ENCODE results near the gene SLC25A17.
"Not testable (repeated sequence)": the region's sequence is repeated elsewhere in the genome, so short reads cannot be mapped to it uniquely, and the experiment has no call there.

Gene SLC25A17

DNA sequence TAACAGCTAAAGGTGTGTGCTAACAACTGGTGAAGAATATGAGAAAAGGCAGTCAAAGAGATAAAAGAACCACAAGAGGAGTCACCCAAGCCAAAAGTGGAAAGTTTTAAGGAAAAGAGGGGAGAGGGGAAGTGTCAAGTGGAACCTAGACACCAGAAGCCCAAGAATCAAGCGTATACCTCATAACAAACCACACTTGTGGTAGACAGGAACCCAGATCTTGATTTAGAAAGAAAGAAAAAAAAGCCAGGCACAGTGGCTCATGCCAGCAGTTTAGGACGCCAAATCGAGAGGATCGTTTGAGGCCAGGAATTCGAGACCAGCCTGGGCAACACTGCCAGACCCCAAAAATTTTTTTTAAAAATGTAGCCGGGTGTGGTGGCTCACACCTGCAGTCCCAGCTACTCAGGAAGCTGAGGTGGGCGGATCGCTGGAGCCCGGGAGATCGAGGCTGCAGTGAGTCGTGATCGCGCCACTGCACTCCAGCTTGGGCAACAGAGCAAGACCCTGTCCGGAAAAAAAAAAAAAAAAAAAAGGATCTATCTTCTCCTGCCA, 877 bp downstream of the SLC25A17 start:
- no peak for DNase-seq (ENCODE audit: low spot score)

DNA sequence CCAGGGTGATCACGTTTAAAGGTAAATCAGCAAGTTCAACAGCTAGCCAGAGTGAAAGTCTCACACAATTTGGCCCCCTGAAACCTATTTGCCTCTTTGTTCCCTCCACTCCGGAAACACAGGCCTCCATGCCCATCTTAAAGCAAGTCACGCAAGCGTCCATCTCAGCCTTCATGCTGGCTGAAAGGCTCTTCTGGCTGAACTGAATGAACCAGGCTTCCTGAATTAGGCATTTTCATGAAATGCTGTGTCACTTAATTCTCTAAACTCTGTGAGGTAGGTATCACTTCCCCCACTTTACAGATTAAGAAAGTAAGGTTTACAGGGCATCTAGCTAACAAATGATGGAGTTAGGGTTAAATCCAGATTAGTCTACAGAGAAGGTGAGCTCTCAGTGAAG, 1.4 kb downstream of the SLC25A17 start:
- DNase-seq (ENCODE audit: low spot score), result no peak

DNA sequence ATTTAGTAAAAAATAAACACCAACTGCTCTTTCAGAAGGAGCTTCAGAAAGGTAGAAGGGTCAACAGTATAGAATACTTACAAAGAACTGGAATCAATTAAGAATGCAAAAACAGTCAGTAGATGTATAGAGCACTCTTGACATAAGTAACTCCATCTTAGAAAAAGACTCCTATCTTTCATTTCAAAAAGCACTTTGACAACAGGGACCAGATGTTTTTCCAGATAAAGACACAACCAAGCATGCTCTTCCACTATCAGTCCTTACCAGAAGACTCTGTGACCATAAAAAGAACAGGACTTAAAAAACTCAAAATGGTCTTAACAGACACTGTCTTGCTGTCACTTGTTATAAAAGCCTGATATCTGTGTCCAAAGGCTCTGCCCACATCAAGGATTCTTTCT, 5.2 kb downstream of the SLC25A17 start:
- DNase-seq (ENCODE audit: low spot score), result no peak

DNA sequence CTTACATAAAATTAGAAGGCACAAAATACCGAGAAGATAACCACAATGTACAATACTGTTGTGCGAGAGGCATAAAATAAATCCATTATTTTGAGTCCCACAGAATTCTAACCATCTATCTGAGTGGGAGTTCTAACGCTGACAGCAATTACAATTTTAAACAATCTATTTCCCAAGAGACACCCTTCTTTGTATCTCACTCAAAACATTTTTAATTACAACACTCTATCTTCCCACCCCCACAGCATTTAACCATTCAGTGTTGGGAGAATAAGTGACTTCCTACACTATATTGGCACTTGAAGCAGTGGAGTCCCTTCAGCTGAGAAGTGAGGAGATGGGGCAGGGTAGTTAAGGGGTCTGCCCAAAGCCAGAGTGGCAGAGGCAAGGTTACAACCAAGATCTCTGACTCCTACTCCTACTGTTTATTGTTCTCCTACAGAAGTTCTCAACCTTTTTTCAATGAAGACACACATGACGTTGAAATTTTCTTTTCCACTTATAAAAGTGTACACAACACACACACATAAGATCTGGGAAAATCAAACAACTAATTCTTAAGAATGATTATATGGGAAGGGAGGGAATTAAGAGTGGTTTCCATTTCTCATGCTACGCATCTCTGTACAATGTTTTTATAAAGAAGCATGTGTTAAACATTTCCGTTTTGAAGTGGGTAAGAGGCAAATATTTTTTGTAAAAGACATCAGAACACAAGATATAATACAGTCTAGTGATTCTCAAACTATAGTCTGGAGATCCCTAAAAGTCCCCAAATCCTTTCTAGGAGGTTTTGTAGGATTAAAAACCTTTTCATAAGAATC, 10.9 kb downstream of the SLC25A17 start:
- no peak for DNase-seq (ENCODE audit: low spot score)

DNA sequence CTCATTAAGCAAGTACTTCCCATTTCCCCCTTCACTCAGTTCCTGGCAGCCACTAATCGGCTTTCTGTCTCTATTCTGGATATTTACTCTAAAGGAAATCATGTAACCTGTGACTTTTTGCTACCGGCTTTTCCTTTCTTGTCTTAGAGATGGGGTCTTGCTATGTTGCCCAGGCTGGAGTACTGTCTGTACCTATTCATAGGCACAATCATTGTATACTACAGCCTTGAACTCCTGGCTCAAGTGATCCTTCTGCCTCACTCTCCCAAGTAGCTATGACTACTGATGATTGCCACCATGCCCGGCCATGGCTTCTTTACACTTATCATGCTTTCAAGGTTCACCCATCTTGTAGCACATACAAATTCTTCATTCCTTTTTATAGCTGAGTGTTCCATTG, 12.4 kb downstream of the SLC25A17 start:
- no peak for DNase-seq (ENCODE audit: low spot score)

DNA sequence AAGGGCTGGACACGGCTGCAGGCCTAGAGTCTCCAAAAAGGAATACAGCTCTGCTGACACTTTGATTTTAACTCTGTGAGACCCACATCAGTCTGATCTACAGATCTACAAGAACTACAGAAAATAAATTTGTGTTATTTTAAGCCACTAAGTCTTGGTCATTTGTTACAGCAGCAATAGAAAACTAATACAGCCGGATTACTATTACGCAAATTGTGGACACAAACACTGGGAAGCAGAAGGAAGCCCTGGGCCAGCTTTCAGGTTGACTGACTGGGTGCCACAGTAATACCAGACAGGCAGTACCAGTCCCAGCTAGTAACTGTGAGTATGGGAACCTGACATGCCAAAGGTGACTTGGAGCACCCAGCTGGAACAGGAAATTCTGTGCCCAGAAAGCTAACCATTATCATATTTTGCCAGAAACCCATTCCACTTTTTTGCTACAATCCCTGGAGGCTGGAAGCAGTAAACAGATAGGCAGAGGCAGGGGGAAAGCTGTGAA, 13.4 kb downstream of the SLC25A17 start:
- no peak for DNase-seq (ENCODE audit: low spot score)

DNA sequence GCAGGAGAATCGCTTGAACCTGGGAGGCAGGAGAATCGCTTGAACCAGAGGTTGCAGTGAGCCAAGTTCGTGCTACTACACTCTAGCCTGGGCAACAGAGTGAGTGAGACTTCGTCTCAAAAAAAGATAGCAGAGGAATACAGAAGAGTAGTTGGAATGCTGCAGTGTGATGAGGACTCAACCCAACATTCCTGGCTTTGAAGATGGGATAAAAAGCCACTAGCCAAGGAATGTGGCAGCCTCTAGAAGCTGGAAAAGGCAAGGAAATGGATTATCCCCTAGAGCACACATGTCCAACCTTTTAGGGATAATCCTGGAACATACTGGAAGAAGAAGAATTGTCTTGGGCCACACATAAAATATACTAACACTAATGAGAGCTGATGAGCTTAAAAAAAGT, 13.9 kb downstream of the SLC25A17 start:
- DNase-seq (ENCODE audit: low spot score), result no peak

DNA sequence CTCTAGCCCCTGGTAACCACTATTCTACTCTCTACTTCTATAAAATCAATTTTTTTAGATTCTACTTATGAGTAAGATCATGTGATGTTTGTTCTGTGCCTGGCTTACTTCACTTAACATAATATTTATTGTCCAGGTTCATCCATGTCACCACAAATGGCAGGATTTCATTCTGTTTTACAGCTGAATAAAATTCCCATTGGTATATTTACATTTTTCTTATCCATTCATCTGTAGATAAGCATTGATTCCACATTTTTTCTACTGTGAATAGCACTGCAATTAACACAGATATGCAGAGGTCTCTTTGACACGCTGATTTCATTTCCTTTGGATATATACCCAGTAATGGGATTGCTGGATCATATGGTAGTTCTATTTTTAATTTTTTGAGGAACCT, 15.8 kb downstream of the SLC25A17 start:
- DNase-seq (ENCODE audit: low spot score), result no peak

DNA sequence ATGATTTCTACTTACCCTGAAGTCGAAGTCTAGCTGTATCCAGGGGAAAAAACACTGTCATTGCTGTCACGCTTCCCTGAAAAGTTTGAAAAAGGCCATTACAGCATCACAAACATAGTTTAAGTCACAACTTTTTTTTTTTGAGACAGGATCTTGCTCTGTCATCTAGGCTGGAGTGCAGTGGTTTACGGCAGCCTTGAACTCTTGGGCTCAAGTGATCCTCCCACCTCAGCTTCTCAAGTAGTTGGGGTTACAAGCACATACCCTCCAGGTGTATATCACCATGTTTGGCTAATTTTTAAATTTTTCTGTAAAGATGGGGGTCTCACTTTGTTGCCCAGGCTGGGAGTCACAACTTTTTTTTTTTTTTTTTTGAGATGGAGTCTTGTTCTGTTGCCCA, 20.1 kb downstream of the SLC25A17 start:
- DNase-seq (ENCODE audit: low spot score), result no peak

DNA sequence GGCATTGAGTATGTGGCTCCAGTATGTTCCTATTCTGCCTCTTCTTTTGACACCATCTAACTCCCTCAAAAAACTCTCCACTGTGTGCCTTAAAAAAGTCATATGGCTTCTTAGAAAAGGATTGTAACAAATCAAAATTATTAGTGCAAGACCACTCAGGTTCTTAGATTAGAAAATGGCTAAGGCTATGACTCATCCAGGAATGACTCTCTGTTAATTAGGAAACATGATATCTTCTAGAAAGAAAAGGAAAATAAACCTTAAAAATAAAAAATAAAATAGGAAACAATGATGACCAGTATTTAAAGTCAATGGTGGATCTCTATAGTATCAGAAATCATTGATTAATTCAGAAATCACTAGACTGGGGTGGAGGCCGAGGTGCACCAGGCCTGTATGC, 21.7 kb downstream of the SLC25A17 start:
- no peak for DNase-seq (ENCODE audit: low spot score)

DNA sequence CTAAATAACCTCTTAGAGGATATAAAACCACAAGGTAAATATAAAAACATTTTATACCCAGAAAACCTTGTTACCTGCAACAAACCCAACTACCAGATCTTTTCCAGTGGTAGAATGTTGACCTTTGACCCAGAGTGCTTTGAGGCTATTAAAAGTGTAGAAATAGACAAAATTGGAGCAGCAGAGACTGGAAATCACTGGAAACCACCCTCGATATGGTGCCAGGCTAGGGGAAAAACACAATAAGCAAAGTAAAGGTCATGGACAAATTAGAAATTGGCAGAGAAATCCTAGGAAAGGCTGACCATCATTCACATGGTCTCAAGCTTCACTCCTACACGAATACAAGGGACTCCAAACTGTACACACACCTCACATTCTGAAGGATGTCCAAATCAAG, 26.7 kb downstream of the SLC25A17 start:
- no peak for DNase-seq (ENCODE audit: low spot score)

DNA sequence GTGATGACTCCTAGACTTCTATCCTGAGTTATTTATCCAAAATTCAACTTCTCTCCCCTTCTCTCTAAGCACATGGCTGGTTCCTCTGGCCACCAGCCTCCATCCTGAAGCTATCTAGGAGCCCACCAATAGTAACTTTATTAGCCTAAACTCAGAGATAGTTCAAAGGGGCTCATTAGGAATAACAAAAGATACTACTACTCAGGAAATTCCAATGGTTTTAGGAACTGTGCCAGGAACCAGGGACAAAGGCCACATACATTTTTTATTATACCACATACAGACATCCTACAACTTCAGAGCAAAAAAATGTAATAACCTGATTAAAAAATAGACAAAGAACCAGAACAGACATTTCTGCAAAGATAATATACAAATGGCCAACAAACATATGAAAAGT, 27.9 kb downstream of the SLC25A17 start:
- no peak for DNase-seq (ENCODE audit: low spot score)

DNA sequence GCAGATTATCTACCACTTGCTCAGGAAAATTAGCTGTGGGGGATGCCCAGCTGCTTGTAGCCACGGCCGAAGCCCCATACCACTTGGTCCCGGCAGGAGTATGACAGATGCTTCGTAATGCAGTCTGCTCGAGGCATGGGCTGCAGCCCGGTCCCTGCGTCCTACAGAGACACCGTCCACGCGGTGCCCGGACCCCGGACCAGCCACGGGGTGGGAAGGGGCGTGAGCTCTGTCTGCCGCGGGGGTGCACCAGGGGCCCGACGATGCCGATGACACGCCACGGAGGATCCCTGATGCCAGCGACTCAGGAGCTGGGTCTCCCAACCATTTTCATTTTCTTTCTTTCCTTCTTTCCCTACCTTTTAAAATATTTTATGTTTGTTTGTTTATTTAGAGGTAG, 30.0 kb downstream of the SLC25A17 start:
- DNase-seq (ENCODE audit: low spot score), result no peak

DNA sequence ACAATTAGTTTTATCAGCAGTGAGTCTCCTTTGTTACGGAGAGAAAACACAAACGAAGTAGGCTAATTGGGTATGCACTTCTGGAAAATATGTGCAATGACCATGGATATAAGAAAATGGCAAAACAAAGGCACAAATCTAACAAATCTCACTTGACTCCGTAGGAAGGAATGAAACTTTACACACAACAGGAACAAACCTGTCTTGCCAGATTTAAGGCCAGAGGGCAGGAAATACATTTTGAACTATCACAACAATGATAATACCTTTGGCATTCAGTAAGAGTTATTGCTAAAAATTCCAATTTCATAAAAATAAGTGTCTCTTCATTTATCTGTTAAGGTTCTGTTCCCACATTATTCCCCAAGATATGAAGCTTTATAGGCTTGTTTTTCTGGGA, 36.6 kb downstream of the SLC25A17 start:
- DNase-seq (ENCODE audit: low spot score), result no peak

DNA sequence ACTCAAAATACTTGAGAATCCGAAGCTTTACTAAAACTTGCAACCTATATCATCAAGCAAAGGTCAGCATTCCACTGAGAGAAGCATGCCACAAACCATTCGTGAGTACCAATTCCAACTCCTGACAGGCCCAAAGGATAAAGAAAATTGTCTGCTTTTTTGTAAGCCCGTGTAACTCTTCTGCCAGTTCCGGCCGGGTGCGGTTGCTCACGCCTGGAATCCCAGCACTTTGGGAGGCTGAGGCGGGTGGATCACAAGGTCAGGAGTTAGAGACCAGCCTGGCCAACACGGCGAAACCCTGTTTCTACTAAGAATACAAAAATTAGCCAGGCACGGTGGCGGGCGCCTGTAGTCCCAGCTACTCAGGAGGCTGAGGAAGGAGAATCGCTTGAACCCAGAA, 37.4 kb downstream of the SLC25A17 start:
- not testable (repeated sequence) for DNase-seq (ENCODE audit: low spot score)

DNA sequence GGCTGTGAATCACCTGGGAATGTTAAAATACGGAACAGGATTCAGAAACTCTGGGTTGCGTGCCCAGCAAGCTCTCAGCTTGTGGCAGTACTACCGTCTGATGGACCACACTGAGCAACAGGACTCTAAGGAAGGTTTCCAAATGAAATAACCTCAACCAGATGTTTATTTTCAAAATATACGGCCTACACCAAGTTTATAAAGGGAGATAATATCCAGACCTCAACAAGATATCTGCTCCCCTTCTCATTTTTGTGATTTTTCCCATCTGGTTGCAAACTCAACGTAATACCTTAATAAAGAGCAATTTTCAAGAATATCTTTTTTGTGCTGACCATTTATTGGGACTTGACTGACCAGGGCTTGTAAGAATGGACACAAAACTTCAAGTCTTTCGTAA, 49.4 kb downstream of the SLC25A17 start:
- DNase-seq (ENCODE audit: low spot score), result no peak

DNA sequence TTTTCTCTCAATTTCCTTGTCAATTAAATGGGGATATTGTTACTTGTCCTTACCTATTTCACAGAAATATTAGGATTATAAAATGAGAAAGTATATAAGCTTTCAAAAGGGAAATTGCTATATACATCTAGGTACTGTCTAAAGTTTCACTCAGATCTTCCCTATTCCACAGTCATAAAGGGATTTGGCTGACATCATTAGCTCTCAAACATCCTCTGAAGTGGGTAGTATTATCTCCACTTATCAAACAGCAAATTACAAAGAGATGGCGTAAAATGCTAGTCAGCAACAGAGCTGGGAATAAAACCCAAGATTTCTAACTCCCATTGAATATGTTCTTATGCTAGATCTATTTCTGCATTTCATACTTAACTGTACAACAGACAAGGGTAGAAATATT, 50.9 kb downstream of the SLC25A17 start:
- DNase-seq (ENCODE audit: low spot score), result no peak

DNA sequence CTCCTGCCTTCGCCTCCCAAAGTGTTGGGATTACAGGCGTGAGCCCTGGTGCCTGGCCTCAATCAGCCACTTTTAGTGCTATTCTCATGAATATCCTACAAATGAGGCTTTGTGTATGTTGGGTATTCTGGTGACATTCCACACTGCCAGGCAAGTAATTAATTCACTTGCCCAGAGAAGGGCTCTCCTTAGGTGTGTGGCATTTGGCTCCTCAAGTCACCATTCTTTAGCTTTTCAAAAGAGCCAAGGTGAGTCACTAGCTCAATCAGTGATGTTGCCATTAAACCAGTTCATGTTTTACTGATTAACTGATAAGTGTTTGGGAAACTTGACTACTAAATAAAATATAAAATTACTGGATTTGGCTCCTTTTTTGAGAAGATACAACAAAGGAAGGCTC, 52.2 kb downstream of the SLC25A17 start:
- no peak for DNase-seq (ENCODE audit: low spot score)

DNA sequence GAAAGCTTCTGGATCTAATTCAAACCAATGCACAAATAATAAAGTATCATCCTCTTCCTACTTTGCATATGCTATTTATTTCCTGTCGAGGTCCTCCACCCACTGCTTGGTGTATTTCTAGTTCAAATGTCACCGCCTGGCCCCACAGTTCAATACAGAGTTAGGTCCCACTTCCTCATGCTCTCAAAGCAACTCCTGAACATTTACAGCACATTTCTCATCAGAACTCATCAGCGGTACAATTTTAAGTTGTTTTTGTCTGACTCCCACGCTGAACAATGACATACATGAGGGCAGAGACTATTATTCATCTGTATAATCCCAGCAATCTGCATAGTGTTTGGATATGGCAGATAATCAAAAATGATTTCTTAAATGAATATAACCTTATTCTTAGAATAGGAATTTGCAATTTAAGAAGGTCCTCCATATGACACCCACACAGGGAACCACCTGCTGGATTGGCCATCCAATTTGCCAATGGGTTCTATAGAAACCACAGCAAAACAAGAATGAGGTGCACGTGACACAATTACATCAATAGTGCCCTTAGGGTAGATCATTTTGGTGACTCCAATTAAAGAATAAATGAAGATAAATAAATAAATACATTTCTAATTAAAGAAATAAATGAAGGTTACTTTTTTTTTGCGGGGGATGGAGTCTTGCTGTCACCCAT, 54.2 kb downstream of the SLC25A17 start:
- no peak for DNase-seq (ENCODE audit: low spot score)

DNA sequence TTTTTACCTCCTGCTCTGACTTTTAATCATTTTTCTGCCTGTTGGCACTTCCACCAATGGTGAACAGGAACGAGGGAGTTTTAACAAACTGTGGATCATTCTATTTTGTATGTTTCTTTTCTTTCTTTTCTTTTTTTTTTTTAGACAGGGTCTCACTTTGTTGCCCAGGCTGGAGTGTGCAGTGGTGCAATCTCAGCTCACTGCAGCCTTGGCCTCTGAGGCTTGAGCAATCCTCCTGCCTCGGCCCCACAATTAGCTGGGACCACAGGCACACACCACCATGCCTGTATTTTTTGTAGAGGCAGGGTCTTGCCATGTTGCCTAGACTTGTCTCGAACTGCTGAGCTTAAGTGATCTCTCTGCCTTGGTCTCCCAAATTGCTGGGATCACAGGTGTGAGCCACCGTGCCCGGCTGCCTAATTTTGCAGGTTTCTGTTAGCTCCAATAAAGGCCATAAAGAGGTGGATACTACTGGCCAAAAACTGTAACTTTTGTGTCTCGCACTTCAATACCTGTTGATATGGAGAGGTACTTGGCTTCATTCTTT, 59.8 kb downstream of the SLC25A17 start:
- DNase-seq (ENCODE audit: low spot score), result no peak

DNA sequence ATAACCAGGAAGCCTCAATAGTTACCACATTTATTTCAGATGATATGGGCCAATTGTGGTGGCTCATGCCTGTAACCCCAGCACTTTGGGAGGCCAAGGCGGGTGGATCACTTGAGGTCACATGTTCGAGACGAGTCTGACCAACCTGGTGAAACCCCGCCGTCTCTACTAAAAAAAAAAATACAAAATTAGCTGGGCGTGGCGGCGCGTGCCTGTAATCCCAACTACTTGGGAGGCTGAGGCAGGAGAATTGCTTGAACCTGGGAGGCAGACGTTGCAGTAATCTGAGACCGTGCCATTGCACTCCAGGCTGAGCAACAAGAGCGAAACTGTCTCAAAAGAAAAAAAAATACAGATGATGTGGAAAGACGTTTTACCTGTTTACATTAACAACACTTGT, 60.3 kb downstream of the SLC25A17 start:
- not testable (repeated sequence) for DNase-seq (ENCODE audit: low spot score)

DNA sequence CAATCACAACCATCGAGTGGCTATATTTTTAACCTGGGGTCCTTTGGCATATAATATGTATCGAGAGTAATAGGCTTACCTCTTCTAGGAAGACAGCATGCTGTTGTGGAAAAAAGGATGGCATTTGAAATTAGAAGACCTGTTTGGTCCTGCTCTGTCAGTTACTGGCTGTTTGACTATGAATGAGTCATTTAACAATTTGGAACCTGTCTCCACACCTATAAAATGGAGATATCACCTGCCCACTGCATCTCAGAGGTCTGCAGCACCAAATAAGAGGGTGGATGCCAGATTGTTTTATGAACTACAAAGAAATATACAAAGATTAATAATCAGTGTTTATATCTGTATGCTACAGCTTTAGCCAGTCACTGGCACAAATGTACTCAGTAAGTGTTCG, 60.8 kb downstream of the SLC25A17 start:
- DNase-seq (ENCODE audit: low spot score), result no peak

DNA sequence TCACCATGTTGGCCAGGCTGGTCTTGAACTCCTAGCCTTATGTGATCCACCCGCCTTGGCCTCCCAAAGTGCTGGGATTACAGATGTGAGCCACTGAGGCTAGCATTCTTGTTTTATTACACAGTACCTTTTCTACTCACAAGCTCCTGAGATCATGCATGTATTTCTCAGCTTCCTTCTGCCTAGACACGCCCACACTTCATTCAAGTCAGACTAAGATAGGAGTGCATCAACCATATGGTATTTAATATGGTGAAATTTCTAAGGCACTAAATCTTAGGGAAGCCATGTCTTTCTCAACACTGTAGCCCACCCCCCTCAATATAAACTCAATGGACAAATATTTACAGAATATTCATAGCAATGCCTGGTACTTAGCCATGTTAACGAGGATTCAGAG, 62.1 kb downstream of the SLC25A17 start:
- no peak for DNase-seq (ENCODE audit: low spot score)

All from HuH-7.5 (cell line).